ENCODE results near the gene R3HCC1L.

DNA sequence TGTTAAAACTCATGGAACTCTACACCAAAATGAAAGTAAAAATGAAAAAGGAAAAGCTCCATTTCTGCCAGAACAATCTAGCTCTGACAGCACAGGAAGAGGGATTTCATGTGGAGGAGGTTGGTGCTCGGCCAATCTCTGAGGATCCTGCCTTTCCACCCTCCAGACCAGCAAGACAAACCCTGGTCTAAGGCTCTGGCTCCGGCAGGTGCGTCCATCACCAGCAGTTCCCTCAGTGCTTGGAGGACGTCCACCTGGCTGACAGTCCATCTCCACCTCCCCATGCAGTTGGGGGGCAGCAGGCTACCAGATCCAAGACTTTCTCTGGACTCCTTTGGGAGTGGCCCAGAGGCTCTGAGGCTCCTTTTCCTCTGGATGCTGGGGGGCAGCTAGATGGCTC lies 158.5 kb downstream of the R3HCC1L start:
- TF ChIP-seq, protein P1, sequence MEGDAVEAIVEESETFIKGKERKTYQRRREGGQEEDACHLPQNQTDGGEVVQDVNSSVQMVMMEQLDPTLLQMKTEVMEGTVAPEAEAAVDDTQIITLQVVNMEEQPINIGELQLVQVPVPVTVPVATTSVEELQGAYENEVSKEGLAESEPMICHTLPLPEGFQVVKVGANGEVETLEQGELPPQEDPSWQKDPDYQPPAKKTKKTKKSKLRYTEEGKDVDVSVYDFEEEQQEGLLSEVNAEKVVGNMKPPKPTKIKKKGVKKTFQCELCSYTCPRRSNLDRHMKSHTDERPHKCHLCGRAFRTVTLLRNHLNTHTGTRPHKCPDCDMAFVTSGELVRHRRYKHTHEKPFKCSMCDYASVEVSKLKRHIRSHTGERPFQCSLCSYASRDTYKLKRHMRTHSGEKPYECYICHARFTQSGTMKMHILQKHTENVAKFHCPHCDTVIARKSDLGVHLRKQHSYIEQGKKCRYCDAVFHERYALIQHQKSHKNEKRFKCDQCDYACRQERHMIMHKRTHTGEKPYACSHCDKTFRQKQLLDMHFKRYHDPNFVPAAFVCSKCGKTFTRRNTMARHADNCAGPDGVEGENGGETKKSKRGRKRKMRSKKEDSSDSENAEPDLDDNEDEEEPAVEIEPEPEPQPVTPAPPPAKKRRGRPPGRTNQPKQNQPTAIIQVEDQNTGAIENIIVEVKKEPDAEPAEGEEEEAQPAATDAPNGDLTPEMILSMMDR (IDR thresholded peaks at IDR 0.05; ENCODE audit: insufficient read depth, low read length, poor library complexity, severe bottlenecking), result no peak
- no peak for TF ChIP-seq EZH2phosphoT487 (conservative IDR thresholded peaks at IDR 0.05; ENCODE audit: low read length)
